ENCODE results near the gene CTIF. TPM values are rescaled to one million over a fixed set of nuclear protein-coding genes. Genes with fewer than 3 reads are reported as not detected.
A peak's percentile ranks its signal among the peaks of the same experiment; 100 is the strongest.

Gene CTIF
- total and polyA plus RNA-seq, 10 donors: 5.2 to 39.2 (median 18.5) TPM

DNA sequence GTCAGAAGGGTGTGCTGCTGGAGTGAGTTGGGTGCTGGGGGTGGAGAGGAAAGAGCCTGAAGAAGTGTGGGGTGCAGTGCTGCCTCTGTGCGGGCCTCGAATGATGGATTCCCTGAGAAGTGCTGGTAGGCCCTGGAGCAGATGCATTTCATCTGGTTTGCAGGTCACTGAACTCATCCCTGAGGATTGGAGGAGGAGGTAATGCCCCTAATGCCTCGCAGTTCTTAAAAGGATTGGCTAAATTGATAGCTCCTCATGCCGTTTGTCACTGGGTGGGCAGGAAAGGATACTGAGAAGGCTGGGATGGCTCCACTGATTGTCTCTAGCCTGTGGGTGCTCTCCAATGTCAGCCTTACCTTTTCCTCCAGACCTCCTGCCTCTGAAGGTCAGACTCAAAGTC is 74.1 kb downstream of the CTIF start:
- Histone ChIP-seq H3K4me1 (no peaks in the 10 kb centered on the region), H3K9me3 (no peaks in the 10 kb centered on the region), H3K27me3 (replicated peaks in 1 of 7) (no peaks in the 10 kb centered on the region), H3K36me3 (no peaks in the 10 kb centered on the region), H3K27ac (no peak overlapping the region), H3K4me3 (no peak overlapping the region)
- DNase-seq: peak; percentile 10
- no peak for TF ChIP-seq POLR2A (IDR thresholded peaks at IDR 0.05)
- TF ChIP-seq, protein P1, sequence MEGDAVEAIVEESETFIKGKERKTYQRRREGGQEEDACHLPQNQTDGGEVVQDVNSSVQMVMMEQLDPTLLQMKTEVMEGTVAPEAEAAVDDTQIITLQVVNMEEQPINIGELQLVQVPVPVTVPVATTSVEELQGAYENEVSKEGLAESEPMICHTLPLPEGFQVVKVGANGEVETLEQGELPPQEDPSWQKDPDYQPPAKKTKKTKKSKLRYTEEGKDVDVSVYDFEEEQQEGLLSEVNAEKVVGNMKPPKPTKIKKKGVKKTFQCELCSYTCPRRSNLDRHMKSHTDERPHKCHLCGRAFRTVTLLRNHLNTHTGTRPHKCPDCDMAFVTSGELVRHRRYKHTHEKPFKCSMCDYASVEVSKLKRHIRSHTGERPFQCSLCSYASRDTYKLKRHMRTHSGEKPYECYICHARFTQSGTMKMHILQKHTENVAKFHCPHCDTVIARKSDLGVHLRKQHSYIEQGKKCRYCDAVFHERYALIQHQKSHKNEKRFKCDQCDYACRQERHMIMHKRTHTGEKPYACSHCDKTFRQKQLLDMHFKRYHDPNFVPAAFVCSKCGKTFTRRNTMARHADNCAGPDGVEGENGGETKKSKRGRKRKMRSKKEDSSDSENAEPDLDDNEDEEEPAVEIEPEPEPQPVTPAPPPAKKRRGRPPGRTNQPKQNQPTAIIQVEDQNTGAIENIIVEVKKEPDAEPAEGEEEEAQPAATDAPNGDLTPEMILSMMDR (IDR thresholded peaks at IDR 0.05 in 8 of 11, conservative IDR thresholded peaks at IDR 0.05 in 3 of 11): no peak
- no peak for TF ChIP-seq POLR2AphosphoS5 (IDR thresholded peaks at IDR 0.05)
- intact Hi-C loops (cut with DNase I; ENCODE audit: low total_unique reads): no loop called here
- 67 to 79% (median 70%) methylated on average over 4 of the region's 4 CpGs for WGBS, 5 donors

DNA sequence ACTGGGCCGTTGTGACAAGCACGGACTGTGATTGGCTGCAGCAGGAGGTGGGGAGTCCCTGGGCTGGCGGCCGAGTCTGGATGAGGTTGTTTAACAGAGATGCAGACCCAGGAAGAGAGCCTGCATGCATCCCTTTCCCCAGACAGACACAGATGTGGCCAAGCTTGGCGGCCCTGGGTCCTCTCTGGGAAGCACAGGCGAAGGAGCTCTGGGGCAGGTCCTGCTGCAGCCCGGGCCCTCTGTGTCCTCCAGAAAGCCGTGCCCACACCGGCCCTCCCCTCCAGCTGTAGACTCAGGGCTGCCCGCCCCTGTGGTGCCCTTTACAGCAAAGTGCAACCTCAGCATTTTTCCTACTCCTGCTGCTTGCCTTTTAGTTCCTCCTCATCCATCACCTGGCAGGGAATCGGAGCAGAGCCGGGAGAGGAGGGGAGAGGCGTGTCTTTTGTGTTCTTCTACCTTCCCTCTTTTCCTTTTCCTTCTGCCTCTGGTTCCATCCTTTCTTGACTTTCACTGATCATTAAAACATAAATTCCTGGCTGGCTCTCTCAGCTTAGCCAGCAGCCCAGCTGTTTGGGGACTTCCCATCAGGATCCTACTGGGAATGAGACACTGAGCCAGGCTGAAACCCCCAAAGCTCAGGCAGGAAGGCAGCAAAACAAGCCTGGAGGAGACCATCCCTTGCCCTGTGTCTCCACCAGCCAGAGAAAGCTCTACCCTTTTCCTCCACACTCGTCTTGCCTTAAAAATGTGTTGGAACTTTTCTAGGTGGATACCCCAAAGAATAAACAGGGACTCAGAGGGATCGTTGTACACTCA is 75.0 kb downstream of the CTIF start:
- peak; percentile 56 for DNase-seq
- Histone ChIP-seq H3K4me1 (no peaks in the 10 kb centered on the region), H3K4me3 (no peak overlapping the region), H3K9me3 (no peaks in the 10 kb centered on the region), H3K36me3 (no peaks in the 10 kb centered on the region), H3K27ac (no peak overlapping the region), H3K27me3 (replicated peaks in 1 of 7) (no peaks in the 10 kb centered on the region)
- TF ChIP-seq POLR2AphosphoS5 (IDR thresholded peaks at IDR 0.05) (no peak), POLR2A (IDR thresholded peaks at IDR 0.05) (no peak)
- TF ChIP-seq, protein P1 (IDR thresholded peaks at IDR 0.05 in 8 of 11, conservative IDR thresholded peaks at IDR 0.05 in 3 of 11): no peak
- 67 to 80% (median 78%) methylated on average over 13 to 15 of the region's 15 CpGs for WGBS, 5 donors
- intact Hi-C loops (cut with DNase I; ENCODE audit: low total_unique reads): no loop called here

DNA sequence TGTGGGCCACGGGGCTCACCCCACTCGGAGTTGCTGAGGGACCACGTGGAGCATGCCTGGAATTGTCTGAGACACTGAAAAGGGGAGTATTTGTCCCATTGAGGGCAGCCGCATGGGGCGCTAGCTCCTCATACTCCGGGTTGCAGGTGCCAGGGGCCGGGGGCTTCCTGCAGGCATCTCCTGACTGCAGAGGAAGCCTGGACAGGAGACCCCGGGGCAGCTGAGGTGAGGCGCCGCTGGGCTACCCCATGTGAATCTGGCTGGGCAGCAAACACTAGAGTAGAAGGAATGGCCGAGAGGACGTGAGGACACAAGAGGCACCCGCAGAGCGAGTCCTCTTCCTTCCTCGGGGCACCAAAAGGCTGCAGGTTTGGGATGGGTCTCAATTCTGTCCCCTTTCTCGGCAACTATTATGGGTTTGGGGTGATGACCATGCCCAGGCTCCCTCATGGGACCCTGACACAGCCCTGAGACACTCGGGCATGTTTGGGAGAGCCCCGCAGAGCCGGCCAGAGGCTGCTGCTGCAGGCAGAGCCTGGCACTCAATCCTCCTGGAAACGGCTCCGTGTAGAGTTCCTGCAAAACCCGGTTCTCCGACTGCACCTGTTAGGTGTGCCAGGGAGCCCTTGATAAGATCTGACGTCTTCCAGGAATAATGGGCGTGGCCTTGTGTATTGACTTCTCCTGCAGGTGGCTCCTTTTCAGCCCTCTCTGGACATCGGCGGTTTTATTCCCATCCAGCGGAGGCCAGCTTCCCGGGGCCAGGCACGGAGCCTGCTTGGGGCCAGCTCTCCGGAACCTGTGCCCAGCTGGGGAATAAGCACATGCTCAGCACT is 77.0 kb downstream of the CTIF start:
- H3K4me1 ChIP-seq: no peaks in the 10 kb centered on the region
- WGBS, 5 donors: 84 to 92% (median 89%) methylated on average over 27 to 31 of the region's 31 CpGs
- DNase-seq: peak; percentile 69

More for the DNA sequence above, 77.0 kb downstream of the CTIF start:
- Histone ChIP-seq H3K9me3 (no peaks in the 10 kb centered on the region), H3K4me3 (no peak overlapping the region), H3K36me3 (peaks cover 0 to 18% (median 3%) of the 10 kb centered on the region in 6 donors), H3K27me3 (replicated peaks in 1 of 7) (no peaks in the 10 kb centered on the region), H3K27ac (no peak overlapping the region)
- intact Hi-C loops (cut with DNase I; ENCODE audit: low total_unique reads): no loop called here
- TF ChIP-seq, protein P1 (IDR thresholded peaks at IDR 0.05 in 8 of 11, conservative IDR thresholded peaks at IDR 0.05 in 3 of 11): no peak
- no peak for TF ChIP-seq POLR2A (IDR thresholded peaks at IDR 0.05)
- no peak for TF ChIP-seq POLR2AphosphoS5 (IDR thresholded peaks at IDR 0.05)
